ENCODE data around the gene TERT. TPM values are rescaled to one million over a fixed set of nuclear protein-coding genes. Genes with fewer than 3 reads are reported as not detected.

TERT gene
- total RNA-seq, 2 donors from 2014 or later = 7.1 to 9.8 TPM

- H3K27me3 ChIP-seq (ENCODE audit: control insufficient read depth, insufficient read depth, low read length, poor library complexity, severe bottlenecking) = no peaks in the 10 kb centered on the region
- Mint-ChIP-seq H3K27ac (no peak overlapping the region), H3K4me1 (peaks cover 5% of the 10 kb centered on the region), H3K27me3 (ENCODE audit: insufficient read depth) (peaks cover 3% of the 10 kb centered on the region), H3K36me3 (ENCODE audit: low read depth) (no peaks in the 10 kb centered on the region), H3K9me3 (no peaks in the 10 kb centered on the region), H3K4me3 (no peak overlapping the region)
- H3K4me1 ChIP-seq (ENCODE audit: control insufficient read depth, insufficient read depth, low read length) = no peaks in the 10 kb centered on the region
- no peak overlapping the region for H3K27ac ChIP-seq (ENCODE audit: low read depth, low read length)
- no peak overlapping the region for H3K4me3 ChIP-seq (ENCODE audit: low read length)
- H3K36me3 ChIP-seq (ENCODE audit: control insufficient read depth, insufficient read depth, low read length) = no peaks in the 10 kb centered on the region
- no peak overlapping the region for H3K9ac ChIP-seq (ENCODE audit: extremely low read depth, low read length, poor library complexity, severe bottlenecking)
- TF ChIP-seq, protein P1, sequence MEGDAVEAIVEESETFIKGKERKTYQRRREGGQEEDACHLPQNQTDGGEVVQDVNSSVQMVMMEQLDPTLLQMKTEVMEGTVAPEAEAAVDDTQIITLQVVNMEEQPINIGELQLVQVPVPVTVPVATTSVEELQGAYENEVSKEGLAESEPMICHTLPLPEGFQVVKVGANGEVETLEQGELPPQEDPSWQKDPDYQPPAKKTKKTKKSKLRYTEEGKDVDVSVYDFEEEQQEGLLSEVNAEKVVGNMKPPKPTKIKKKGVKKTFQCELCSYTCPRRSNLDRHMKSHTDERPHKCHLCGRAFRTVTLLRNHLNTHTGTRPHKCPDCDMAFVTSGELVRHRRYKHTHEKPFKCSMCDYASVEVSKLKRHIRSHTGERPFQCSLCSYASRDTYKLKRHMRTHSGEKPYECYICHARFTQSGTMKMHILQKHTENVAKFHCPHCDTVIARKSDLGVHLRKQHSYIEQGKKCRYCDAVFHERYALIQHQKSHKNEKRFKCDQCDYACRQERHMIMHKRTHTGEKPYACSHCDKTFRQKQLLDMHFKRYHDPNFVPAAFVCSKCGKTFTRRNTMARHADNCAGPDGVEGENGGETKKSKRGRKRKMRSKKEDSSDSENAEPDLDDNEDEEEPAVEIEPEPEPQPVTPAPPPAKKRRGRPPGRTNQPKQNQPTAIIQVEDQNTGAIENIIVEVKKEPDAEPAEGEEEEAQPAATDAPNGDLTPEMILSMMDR (conservative IDR thresholded peaks at IDR 0.05) = no peak
- 67 to 84% methylated on average over 3 to 11 of the region's 11 CpGs for WGBS, 2 experiments (ENCODE audit: insufficient coverage in 1 of 2, insufficient read length in 1 of 2)
- H3K9me3 ChIP-seq (ENCODE audit: control insufficient read depth, low read length) = no peaks in the 10 kb centered on the region
- no peak for DNase-seq
These were observed 89.3 kb downstream of the TERT start for GRCh38 chr5:1205255-1206180.

DNA sequence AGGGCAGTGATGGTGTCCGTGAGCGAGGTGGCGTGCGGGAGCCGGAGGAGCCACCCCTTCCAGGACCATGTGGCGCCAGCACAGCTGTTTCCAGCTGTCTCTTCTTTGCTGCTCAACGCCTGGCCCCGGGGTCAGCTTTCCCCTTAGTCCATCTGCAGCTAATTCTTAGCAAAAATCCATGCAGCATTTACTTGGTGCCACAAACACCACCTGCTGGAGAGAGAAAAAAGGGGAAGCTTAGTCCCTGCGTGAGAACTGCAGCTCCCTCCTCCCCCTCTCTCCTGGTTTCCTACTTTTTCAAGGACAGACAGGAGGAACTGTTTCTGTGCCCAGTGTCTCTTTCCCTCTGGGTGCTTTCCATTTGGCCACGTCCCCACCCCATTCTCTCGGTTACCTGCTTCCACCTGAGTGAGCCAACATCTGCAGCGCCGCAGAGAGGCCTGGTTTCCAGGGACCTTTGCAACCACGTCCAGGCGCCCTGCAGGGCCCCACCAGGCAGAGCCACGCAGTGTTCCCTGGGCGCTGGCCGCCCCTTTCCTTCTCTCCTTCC lies 90.1 kb downstream of the TERT start:
- Histone ChIP-seq H3K27me3 (ENCODE audit: control insufficient read depth, insufficient read depth, low read length, poor library complexity, severe bottlenecking) (no peaks in the 10 kb centered on the region), H3K9ac (ENCODE audit: extremely low read depth, low read length, poor library complexity, severe bottlenecking) (no peak overlapping the region), H3K4me3 (ENCODE audit: low read length) (no peak overlapping the region), H3K27ac (ENCODE audit: low read depth, low read length) (no peak overlapping the region), H3K36me3 (ENCODE audit: control insufficient read depth, insufficient read depth, low read length) (no peaks in the 10 kb centered on the region), H3K4me1 (ENCODE audit: control insufficient read depth, insufficient read depth, low read length) (no peaks in the 10 kb centered on the region), H3K9me3 (ENCODE audit: control insufficient read depth, low read length) (no peaks in the 10 kb centered on the region)
- H3K27ac Mint-ChIP-seq = no peak overlapping the region
- H3K27me3 Mint-ChIP-seq (ENCODE audit: insufficient read depth) = peaks cover 3% of the 10 kb centered on the region
- H3K9me3 Mint-ChIP-seq = no peaks in the 10 kb centered on the region
- TF ChIP-seq, protein P1 (conservative IDR thresholded peaks at IDR 0.05) = peak; percentile 74
- H3K36me3 Mint-ChIP-seq (ENCODE audit: low read depth) = no peaks in the 10 kb centered on the region
- DNase-seq = peak; percentile 78
- WGBS, 2 experiments (ENCODE audit: insufficient coverage in 1 of 2, insufficient read length in 1 of 2) = 74 to 79% methylated on average over 12 to 18 of the region's 18 CpGs
- H3K4me3 Mint-ChIP-seq = no peak overlapping the region
- peaks cover 5% of the 10 kb centered on the region for H3K4me1 Mint-ChIP-seq

DNA sequence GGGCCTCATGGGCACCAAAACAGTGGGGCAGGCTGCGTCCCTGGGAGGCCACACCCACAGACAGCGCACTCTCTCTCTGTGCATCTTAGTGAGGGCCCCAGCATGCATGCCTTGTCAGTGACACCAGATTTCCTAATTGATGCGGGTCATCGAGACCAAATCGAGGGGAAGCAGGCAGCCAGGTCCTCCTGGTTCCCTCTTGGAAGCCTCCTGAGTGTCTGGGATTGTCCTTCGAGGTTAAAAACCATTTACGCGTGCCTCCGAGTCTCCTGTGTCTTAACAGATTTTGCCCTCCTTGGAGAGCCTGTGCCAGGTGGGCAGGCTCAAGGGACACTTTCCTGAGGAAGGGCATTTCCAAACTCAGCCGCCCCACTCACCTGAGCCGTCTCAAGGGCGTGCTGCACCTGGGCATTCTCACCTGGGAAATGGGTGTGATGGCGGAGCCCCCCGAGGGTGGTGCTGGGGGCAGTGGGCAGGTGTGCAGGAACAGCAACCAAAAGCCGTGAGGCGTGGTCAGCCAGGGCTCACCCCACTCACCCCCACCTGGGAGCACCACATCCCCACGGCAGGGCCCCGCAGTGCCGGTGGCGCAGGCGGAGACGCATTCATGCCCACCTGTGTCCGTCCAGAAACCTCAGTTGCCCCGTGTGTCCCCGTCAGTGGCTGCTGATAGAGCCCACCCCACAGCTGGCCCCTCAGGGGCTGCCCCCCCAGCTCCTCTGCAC lies 90.7 kb downstream of the TERT start:
- H3K4me3 ChIP-seq (ENCODE audit: low read length) = no peak overlapping the region
- TF ChIP-seq, protein P1 (conservative IDR thresholded peaks at IDR 0.05) = no peak
- H3K4me3 Mint-ChIP-seq = no peak overlapping the region
- H3K9me3 ChIP-seq (ENCODE audit: control insufficient read depth, low read length) = no peaks in the 10 kb centered on the region
- 90 to 97% methylated on average over 16 to 25 of the region's 25 CpGs for WGBS, 2 experiments (ENCODE audit: insufficient coverage in 1 of 2, insufficient read length in 1 of 2)
- DNase-seq = no peak
- no peaks in the 10 kb centered on the region for H3K36me3 Mint-ChIP-seq (ENCODE audit: low read depth)
- no peaks in the 10 kb centered on the region for H3K9me3 Mint-ChIP-seq
- no peak overlapping the region for H3K27ac Mint-ChIP-seq
- H3K4me1 Mint-ChIP-seq = peaks cover 5% of the 10 kb centered on the region
- H3K4me1 ChIP-seq (ENCODE audit: control insufficient read depth, insufficient read depth, low read length) = no peaks in the 10 kb centered on the region
- peaks cover 3% of the 10 kb centered on the region for H3K27me3 Mint-ChIP-seq (ENCODE audit: insufficient read depth)
- no peaks in the 10 kb centered on the region for H3K36me3 ChIP-seq (ENCODE audit: control insufficient read depth, insufficient read depth, low read length)
- no peak overlapping the region for H3K9ac ChIP-seq (ENCODE audit: extremely low read depth, low read length, poor library complexity, severe bottlenecking)
- H3K27ac ChIP-seq (ENCODE audit: low read depth, low read length) = no peak overlapping the region
- peaks cover 6% of the 10 kb centered on the region for H3K27me3 ChIP-seq (ENCODE audit: control insufficient read depth, insufficient read depth, low read length, poor library complexity, severe bottlenecking)
